Measurements from ENCODE around the gene BLOC1S6. TPM values are rescaled to one million over a fixed set of nuclear protein-coding genes. Genes with fewer than 3 reads are reported as not detected.
"Not testable (repeated sequence)": the region's sequence is repeated elsewhere in the genome, so short reads cannot be mapped to it uniquely, and the experiment has no call there.

Gene BLOC1S6
- total RNA-seq, 4 donors from 2014 or later, result 35.0 to 576 (median 85.4) TPM

DNA sequence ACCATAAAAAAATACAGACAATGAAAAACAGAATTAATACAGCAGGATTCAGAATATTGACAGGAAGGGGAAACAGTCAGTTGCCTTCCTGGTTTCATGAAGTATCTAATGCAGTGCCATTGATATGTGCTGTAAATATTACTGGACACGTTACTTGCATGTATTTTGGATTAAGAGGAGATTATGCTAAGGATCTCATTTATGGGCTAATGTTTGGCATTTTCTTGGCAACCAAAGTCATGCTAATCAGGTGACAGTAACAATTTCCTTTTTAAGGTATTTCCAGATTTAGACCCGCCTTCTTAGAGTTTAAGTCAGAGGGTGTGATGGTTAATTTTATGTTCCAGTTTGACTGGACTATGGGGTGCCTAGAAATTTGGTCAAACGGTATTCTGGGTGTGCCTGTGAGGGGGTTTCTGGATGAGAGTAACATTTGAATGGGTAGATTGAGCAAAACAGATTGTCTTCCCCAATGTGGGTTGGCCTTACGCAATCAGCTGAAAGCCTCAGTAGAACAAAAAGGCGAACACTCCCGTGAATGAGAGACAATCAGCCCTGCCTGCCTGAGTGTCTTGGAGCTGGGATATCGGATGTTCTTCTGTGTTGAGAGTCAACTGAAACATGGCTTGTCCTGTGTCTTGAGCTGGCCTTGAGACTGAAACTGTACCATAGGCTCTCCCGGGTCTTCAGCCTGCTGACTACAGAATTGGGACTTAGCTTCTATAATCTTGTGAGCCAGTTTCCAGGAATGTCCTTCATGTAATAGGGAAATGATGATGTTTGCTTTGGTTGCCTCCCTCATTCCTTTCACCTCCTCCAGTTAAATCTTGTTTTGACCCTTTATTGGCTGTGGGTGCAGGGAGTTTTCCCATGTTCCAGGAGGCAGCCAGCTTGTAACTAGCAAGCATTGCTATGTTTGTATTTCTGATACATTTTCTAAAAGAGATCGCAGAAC is 58.1 kb downstream of the BLOC1S6 start:
- no peaks in the 10 kb centered on the region for H3K36me3 ChIP-seq
- no peaks in the 10 kb centered on the region for H3K9me3 ChIP-seq
- H3K4me1 ChIP-seq, result peaks cover 5 to 6% of the 10 kb centered on the region in 2 donors
- peak overlapping the region in 1 of 2 donors; percentile 22 for H3K27ac ChIP-seq
- intact Hi-C loops (cut with DNase I; ENCODE audit: low total_unique reads), result no loop called here
- no peaks in the 10 kb centered on the region for H3K27me3 ChIP-seq
- H3K4me3 ChIP-seq, result no peak overlapping the region
- DNase-seq, result no peak
- TF ChIP-seq, protein P1, sequence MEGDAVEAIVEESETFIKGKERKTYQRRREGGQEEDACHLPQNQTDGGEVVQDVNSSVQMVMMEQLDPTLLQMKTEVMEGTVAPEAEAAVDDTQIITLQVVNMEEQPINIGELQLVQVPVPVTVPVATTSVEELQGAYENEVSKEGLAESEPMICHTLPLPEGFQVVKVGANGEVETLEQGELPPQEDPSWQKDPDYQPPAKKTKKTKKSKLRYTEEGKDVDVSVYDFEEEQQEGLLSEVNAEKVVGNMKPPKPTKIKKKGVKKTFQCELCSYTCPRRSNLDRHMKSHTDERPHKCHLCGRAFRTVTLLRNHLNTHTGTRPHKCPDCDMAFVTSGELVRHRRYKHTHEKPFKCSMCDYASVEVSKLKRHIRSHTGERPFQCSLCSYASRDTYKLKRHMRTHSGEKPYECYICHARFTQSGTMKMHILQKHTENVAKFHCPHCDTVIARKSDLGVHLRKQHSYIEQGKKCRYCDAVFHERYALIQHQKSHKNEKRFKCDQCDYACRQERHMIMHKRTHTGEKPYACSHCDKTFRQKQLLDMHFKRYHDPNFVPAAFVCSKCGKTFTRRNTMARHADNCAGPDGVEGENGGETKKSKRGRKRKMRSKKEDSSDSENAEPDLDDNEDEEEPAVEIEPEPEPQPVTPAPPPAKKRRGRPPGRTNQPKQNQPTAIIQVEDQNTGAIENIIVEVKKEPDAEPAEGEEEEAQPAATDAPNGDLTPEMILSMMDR (IDR thresholded peaks at IDR 0.05), result no peak
- TF ChIP-seq POLR2A (IDR thresholded peaks at IDR 0.05), result no peak

DNA sequence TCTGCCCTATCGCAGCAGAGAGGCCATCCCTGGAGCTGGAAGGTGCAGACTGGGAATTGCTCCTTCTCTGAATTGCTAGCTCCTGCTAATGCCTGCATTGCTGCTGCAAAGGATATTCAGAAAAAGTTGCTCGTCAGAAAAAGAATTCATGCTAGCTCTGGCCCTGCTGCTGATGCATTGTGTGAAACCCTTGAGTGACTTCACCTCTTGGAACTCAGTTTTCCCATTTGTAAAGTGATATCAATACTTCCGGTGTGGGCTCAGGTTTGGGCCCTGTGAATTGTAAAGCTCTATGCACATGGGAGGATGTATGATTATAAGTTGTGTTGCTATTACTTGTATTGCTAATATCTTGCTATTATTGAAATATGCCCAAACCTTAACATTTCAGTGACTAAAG is 59.0 kb downstream of the BLOC1S6 start:
- Histone ChIP-seq H3K36me3 (no peaks in the 10 kb centered on the region), H3K27ac (peak overlapping the region in 1 of 2 donors; percentile 22), H3K27me3 (no peaks in the 10 kb centered on the region), H3K4me3 (no peak overlapping the region), H3K4me1 (peaks cover 0 to 6% of the 10 kb centered on the region in 2 donors), H3K9me3 (no peaks in the 10 kb centered on the region)
- intact Hi-C loops (cut with DNase I; ENCODE audit: low total_unique reads), result no loop called here
- TF ChIP-seq POLR2A (IDR thresholded peaks at IDR 0.05), result no peak
- TF ChIP-seq, protein P1 (IDR thresholded peaks at IDR 0.05), result no peak
- no peak for DNase-seq

DNA sequence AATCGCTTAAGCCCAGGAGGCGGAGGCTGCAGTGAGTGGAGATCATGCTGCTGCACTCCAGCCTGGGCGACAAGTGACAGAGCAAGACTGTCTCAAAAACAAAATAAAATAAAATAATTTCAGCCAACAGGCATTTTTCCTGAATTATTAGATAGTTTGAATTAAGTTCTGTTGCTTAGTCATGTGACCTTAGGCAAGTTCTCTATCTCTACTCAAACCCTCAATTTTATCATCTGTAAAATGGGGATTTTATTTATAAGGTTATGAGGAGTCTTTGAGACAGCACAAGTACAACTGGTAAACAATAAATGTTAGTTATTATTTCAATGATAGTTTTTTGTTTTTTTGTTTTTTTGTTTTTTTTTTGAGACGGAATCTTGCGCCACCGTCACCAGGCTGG is 60.6 kb downstream of the BLOC1S6 start:
- H3K9me3 ChIP-seq, result no peaks in the 10 kb centered on the region
- DNase-seq, result no peak
- no peak for TF ChIP-seq POLR2A (IDR thresholded peaks at IDR 0.05)
- TF ChIP-seq, protein P1 (IDR thresholded peaks at IDR 0.05), result no peak
- H3K36me3 ChIP-seq, result no peaks in the 10 kb centered on the region
- intact Hi-C loops (cut with DNase I; ENCODE audit: low total_unique reads), result no loop called here
- no peaks in the 10 kb centered on the region for H3K27me3 ChIP-seq
- peaks cover 0 to 6% of the 10 kb centered on the region in 2 donors for H3K4me1 ChIP-seq
- no peak overlapping the region for H3K27ac ChIP-seq
- no peak overlapping the region for H3K4me3 ChIP-seq

DNA sequence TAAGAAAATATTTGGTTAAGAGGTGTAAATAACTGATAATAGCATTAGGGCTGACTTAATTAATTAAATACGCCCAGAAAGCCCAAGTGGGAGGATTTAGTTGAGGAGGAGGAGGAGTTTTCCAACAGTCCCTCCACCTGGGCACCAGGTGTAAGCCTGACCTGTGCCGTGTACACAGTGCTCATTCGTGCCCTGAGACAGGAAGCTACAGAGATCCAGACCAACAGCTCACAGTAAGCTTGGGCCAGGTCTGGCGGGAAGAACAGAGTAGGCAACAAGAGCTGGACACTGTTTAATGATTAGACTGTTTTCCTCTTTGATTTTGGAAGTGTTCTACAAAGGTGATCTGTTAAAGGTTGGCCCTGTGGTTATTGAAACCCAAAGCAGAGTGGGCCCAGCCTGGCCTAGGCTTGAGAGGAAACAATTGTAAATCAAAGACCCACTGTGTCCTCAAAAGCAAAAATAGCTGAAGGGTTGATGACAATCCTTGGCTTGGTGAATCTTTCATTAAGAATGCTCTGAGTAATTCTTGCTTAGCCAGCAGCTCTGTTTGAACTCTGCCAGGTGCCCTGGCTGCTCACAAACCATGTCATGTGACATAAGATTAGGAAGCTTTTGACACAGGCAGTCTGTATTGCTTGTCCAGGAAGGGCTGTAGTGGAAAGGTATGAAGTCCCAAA is 61.5 kb downstream of the BLOC1S6 start:
- TF ChIP-seq, protein P1 (IDR thresholded peaks at IDR 0.05), result no peak
- no peak for TF ChIP-seq POLR2A (IDR thresholded peaks at IDR 0.05)
- Histone ChIP-seq H3K27me3 (no peaks in the 10 kb centered on the region), H3K27ac (no peak overlapping the region), H3K4me1 (peaks cover 0 to 6% of the 10 kb centered on the region in 2 donors), H3K36me3 (no peaks in the 10 kb centered on the region), H3K4me3 (no peak overlapping the region), H3K9me3 (no peaks in the 10 kb centered on the region)
- DNase-seq, result no peak
- intact Hi-C loops (cut with DNase I; ENCODE audit: low total_unique reads), result no loop called here

DNA sequence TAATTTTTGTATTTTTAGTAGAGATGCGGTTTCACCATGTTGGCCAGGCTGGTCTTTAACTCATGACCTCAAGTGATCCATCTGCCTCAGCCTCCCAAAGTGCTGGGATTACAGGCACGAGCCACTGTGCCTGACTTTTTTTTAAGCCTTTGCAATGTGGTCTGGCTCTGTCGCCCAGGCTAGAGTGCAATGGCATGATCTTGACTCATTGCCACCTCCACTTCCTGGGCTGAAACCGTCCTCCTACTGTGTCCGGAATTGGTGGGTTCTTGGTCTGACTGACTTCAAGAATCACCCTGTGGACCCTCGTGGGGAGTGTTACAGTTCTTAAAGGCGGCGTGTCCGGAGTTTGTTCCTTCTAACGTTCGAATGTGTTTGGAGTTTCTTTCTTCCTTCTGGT is 62.8 kb downstream of the BLOC1S6 start:
- H3K9me3 ChIP-seq; H3K27ac ChIP-seq; intact Hi-C loops (cut with DNase I; ENCODE audit: low total_unique reads); H3K27me3 ChIP-seq; H3K36me3 ChIP-seq; DNase-seq; H3K4me1 ChIP-seq; H3K4me3 ChIP-seq: not testable (repeated sequence)

All from uterus (tissue), 4 donors.